Spinal cord (tissue), 10 donors: ENCODE data around the gene SPEN. TPM values are rescaled to one million over a fixed set of nuclear protein-coding genes. Genes with fewer than 3 reads are reported as not detected.
"Not testable (repeated sequence)": the region's sequence is repeated elsewhere in the genome, so short reads cannot be mapped to it uniquely, and the experiment has no call there.

Experiments
- DNase-seq, 6 donors: peaks; one replicate each; pipeline versions ENCODE4 v3.0.0 to v3.0.0-alpha.2; 2013 to 2015; ENCODE audit warnings: low spot score in 6 of 6, low read depth in 4 of 6
- H3K27ac ChIP-seq: one replicate; pipeline ENCODE4 v1.5.1; 2013; ENCODE audit warnings: low read depth, low read length, control low read depth
- H3K27me3 ChIP-seq: one replicate; pipeline ENCODE4 v1.6.1; 2013; ENCODE audit warnings: low read length; ENCODE audit not compliant: control insufficient read depth, insufficient read depth
- H3K36me3 ChIP-seq: one replicate; pipeline ENCODE4 v1.6.1; 2013; ENCODE audit warnings: low read length; ENCODE audit not compliant: control insufficient read depth, insufficient read depth
- H3K4me1 ChIP-seq: one replicate; pipeline ENCODE4 v1.6.1; 2013; ENCODE audit warnings: low read length; ENCODE audit not compliant: control insufficient read depth, insufficient read depth
- H3K4me3 ChIP-seq: one replicate; pipeline ENCODE4 v1.5.1; 2013; ENCODE audit warnings: low read depth, low read length, control low read depth
- H3K9me3 ChIP-seq: one replicate; pipeline ENCODE4 v1.6.1; 2013; ENCODE audit warnings: low read length; ENCODE audit not compliant: control insufficient read depth, insufficient read depth
- WGBS: methylation state at CpG from one replicate; pipeline ENCODE4 v1.1.5; 2013; ENCODE audit warnings: missing lambda C conversion rate; ENCODE audit not compliant: insufficient coverage; 5-methylcytosine and 5-hydroxymethylcytosine counted together
- polyA plus RNA-seq, 2 donors: library from polyadenylated mRNA; unstranded; fragments of 120-200 nt; gene quantifications; one replicate each; pipeline ENCODE4 v1.2.1, GENCODE V29; 2013; ENCODE audit not compliant: insufficient read length in 2 of 2
- total RNA-seq, 2 donors: library from RNA; depleted of rRNA in 1 of 2; stranded (reverse); fragments of 120-200 nt in 1 of 2; fragments of >200 nt in 1 of 2; gene quantifications; one replicate each; pipeline versions ENCODE4 v1.2.3 to v1.2.4, GENCODE V29; 2013 to 2014
- donor health status: healthy.

SPEN gene
- total and polyA plus RNA-seq, 4 donors, result 37.9 to 79.9 (median 66.8) TPM

- not testable (repeated sequence) for H3K36me3 ChIP-seq, H3K27ac ChIP-seq, DNase-seq, H3K4me1 ChIP-seq, H3K9me3 ChIP-seq, H3K27me3 ChIP-seq, H3K4me3 ChIP-seq
- WGBS, result 94% methylated on average over 7 of the region's 11 CpGs
Measured at GRCh38 chr1:15807549-15807948, 40.0 kb upstream of the SPEN start, which contains the start of gene UQCRHL. Gene UQCRHL, minus strand, starts transcription at chr1:15807649. Its CDS starts 0 bp downstream, at chr1:15807649.

GRCh38 chr1:15808955-15809354 is 38.6 kb upstream of the SPEN start:
- Histone ChIP-seq H3K27me3 (no peaks in the 10 kb centered on the region), H3K9me3 (no peaks in the 10 kb centered on the region), H3K4me1 (no peaks in the 10 kb centered on the region), H3K36me3 (no peaks in the 10 kb centered on the region), H3K27ac (no peak overlapping the region), H3K4me3 (no peak overlapping the region)
- no peak for DNase-seq
- 80% methylated on average over 1 of the region's 1 CpG for WGBS

- Histone ChIP-seq H3K9me3 (no peaks in the 10 kb centered on the region), H3K4me1 (no peaks in the 10 kb centered on the region), H3K4me3 (no peak overlapping the region), H3K27ac (no peak overlapping the region), H3K36me3 (no peaks in the 10 kb centered on the region), H3K27me3 (no peaks in the 10 kb centered on the region)
- DNase-seq, result no peak
- no CpG with 5 or more reads among the region's 1 CpG for WGBS
Measured at GRCh38 chr1:15810073-15810472, 37.4 kb upstream of the SPEN start.

- DNase-seq, result no peak
- WGBS, result 100% methylated on average over 2 of the region's 5 CpGs
- Histone ChIP-seq H3K9me3 (no peaks in the 10 kb centered on the region), H3K4me1 (no peaks in the 10 kb centered on the region), H3K4me3 (no peak overlapping the region), H3K27me3 (no peaks in the 10 kb centered on the region), H3K36me3 (no peaks in the 10 kb centered on the region), H3K27ac (no peak overlapping the region)
Measured at GRCh38 chr1:15816674-15817073, 30.8 kb upstream of the SPEN start.

GRCh38 chr1:15820478-15820877 is 27.0 kb upstream of the SPEN start:
- WGBS, result 94% methylated on average over 1 of the region's 3 CpGs
- Histone ChIP-seq H3K36me3 (no peaks in the 10 kb centered on the region), H3K9me3 (no peaks in the 10 kb centered on the region), H3K4me1 (no peaks in the 10 kb centered on the region), H3K4me3 (no peak overlapping the region), H3K27ac (no peak overlapping the region), H3K27me3 (no peaks in the 10 kb centered on the region)
- no peak for DNase-seq

- Histone ChIP-seq H3K27me3 (no peaks in the 10 kb centered on the region), H3K27ac (no peak overlapping the region), H3K9me3 (no peaks in the 10 kb centered on the region), H3K4me3 (no peak overlapping the region), H3K36me3 (no peaks in the 10 kb centered on the region), H3K4me1 (peaks cover 3% of the 10 kb centered on the region)
- DNase-seq, result no peak
Measured at GRCh38 chr1:15825800-15826199, 21.7 kb upstream of the SPEN start.

GRCh38 chr1:15826810-15827507 is 20.5 kb upstream of the SPEN start:
- Histone ChIP-seq H3K27ac (no peak overlapping the region), H3K4me3 (no peak overlapping the region), H3K4me1 (peaks cover 5% of the 10 kb centered on the region), H3K9me3 (no peaks in the 10 kb centered on the region), H3K27me3 (no peaks in the 10 kb centered on the region), H3K36me3 (no peaks in the 10 kb centered on the region)
- 92% methylated on average over 5 of the region's 6 CpGs for WGBS
- no peak for DNase-seq

- WGBS, result 98% methylated on average over 11 of the region's 15 CpGs
- not testable (repeated sequence) for H3K36me3 ChIP-seq, DNase-seq, H3K4me3 ChIP-seq, H3K27me3 ChIP-seq, H3K9me3 ChIP-seq, H3K27ac ChIP-seq
- H3K4me1 ChIP-seq, result peaks cover 11% of the 10 kb centered on the region
Measured at GRCh38 chr1:15827567-15827966, 19.9 kb upstream of the SPEN start.

GRCh38 chr1:15828931-15829330 is 18.6 kb upstream of the SPEN start:
- not testable (repeated sequence) for H3K36me3 ChIP-seq, H3K27me3 ChIP-seq, H3K27ac ChIP-seq, H3K4me3 ChIP-seq, H3K9me3 ChIP-seq, DNase-seq
- 93% methylated on average over 2 of the region's 14 CpGs for WGBS
- peaks cover 21% of the 10 kb centered on the region for H3K4me1 ChIP-seq

- Histone ChIP-seq H3K4me1 (peaks cover 23% of the 10 kb centered on the region), H3K4me3 (no peak overlapping the region), H3K27me3 (no peaks in the 10 kb centered on the region), H3K9me3 (no peaks in the 10 kb centered on the region), H3K36me3 (no peaks in the 10 kb centered on the region), H3K27ac (no peak overlapping the region)
- no peak for DNase-seq
- no CpG with 5 or more reads among the region's 1 CpG for WGBS
Measured at GRCh38 chr1:15830258-15830657, 17.2 kb upstream of the SPEN start.
